ENCODE results near the gene DMD.

GRCh38 chrX:32483534-32484136 lies 727.7 kb downstream of the DMD start:
- TF ChIP-seq CTCF (IDR thresholded peaks at IDR 0.05; ENCODE audit: low read depth, low read length) (peak; percentile 55), EZH2phosphoT487 (IDR thresholded peaks at IDR 0.05; ENCODE audit: low read depth) (no peak)

Data from OCI-LY3 (cell line).